SU-DHL-6 (cell line): ENCODE results near the gene TM9SF4.

Experiments used
- H2AFZ ChIP-seq: fragments of 200-600 bp; sonication (generic); 2 replicates; pipeline ENCODE4 v1.6.1; 2014; ENCODE audit warnings: low read depth, mild to moderate bottlenecking, moderate library complexity, mixed read lengths, antibody characterized with exemption, low read length; ENCODE audit not compliant: severe bottlenecking
- H3F3A ChIP-seq: fragments of 200-600 bp; shearing (Covaris generic); 2 replicates; pipeline ENCODE4 v1.6.0; 2016; ENCODE audit warnings: antibody characterized with exemption, mild to moderate bottlenecking; ENCODE audit not compliant: insufficient read depth
- H3K27ac ChIP-seq: fragments of 200-600 bp; sonication (generic); 2 replicates; pipeline ENCODE4 v1.5.1; 2016; ENCODE audit warnings: low read depth, mild to moderate bottlenecking, low read length, moderate library complexity, mixed read lengths
- H3K27me3 ChIP-seq: fragments of 200-600 bp; sonication (generic), shearing (Covaris generic); 2 replicates; pipeline ENCODE4 v1.6.0; 2014; ENCODE audit warnings: mild to moderate bottlenecking, low read length
- H3K36me3 ChIP-seq: fragments of 200-600 bp; sonication (generic); 2 replicates; pipeline ENCODE4 v1.6.1; 2014; ENCODE audit warnings: mild to moderate bottlenecking, low read length, mixed read lengths
- H3K4me2 ChIP-seq: fragments of 300-600, 200-600 bp; shearing (Covaris generic), sonication (generic); 2 replicates; pipeline ENCODE4 v1.6.0; 2014; ENCODE audit warnings: low read length, low read depth, mild to moderate bottlenecking; ENCODE audit not compliant: poor library complexity, severe bottlenecking
- H3K4me3 ChIP-seq: fragments of 200-600 bp; sonication (generic); 2 replicates; pipeline ENCODE4 v1.5.1; 2014; ENCODE audit warnings: antibody characterized with exemption, low read length, mild to moderate bottlenecking, mixed read lengths; ENCODE audit not compliant: insufficient read depth, poor library complexity, severe bottlenecking
- H3K79me2 ChIP-seq: fragments of 200-600 bp; sonication (generic); 2 replicates; pipeline ENCODE4 v1.6.1; 2014; ENCODE audit warnings: mild to moderate bottlenecking, low read length, moderate library complexity; ENCODE audit not compliant: insufficient read depth
- H3K9ac ChIP-seq: fragments of 200-600 bp; sonication (generic); 2 replicates; pipeline ENCODE4 v1.7.0; 2014; ENCODE audit warnings: mild to moderate bottlenecking, low read length
- H3K9me2 ChIP-seq: fragments of 200-600 bp; sonication (generic); replicated peaks from 2 replicates; pipeline ENCODE4 v1.6.1; 2014; ENCODE audit warnings: low read length; ENCODE audit not compliant: insufficient read depth
- H3K9me3 ChIP-seq: fragments of 200-600 bp; sonication (generic); 2 replicates; pipeline ENCODE4 v1.6.1; 2014; ENCODE audit warnings: low read length, mixed read lengths; ENCODE audit not compliant: insufficient read depth
- H4K20me1 ChIP-seq: fragments of 200-600 bp; sonication (generic); 2 replicates; pipeline ENCODE4 v1.6.1; 2014; ENCODE audit warnings: low read depth, mild to moderate bottlenecking, antibody characterized with exemption, low read length, moderate library complexity, mixed read lengths
- CTCF ChIP-seq: fragments of 200-600 bp; sonication (generic); IDR thresholded peaks from one replicate; pipeline ENCODE4 v1.5.1; 2017; ENCODE audit warnings: antibody characterized with exemption, mild to moderate bottlenecking, low read length, moderate library complexity; ENCODE audit not compliant: insufficient read depth, poor library complexity, severe bottlenecking
- EZH2phosphoT487 ChIP-seq: fragments of 200-600 bp; sonication (generic), shearing (Covaris generic); conservative IDR thresholded peaks from 2 replicates; pipeline ENCODE4 v1.6.1; 2018; ENCODE audit warnings: mild to moderate bottlenecking, antibody characterized with exemption, low read length, moderate library complexity, mixed read lengths

Gene TM9SF4

GRCh38 chr20:32141465-32141980 lies 32.0 kb downstream of the TM9SF4 start:
- no peak for TF ChIP-seq EZH2phosphoT487
- TF ChIP-seq CTCF: no peak
- Histone ChIP-seq H3K9ac (no peak overlapping the region), H4K20me1 (no peaks in the 10 kb centered on the region), H3K27me3 (no peaks in the 10 kb centered on the region), H3K36me3 (peaks cover 4% of the 10 kb centered on the region), H3K9me3 (no peaks in the 10 kb centered on the region), H3K27ac (no peak overlapping the region), H3K4me3 (no peak overlapping the region), H3K4me2 (no peak overlapping the region), H3K79me2 (no peaks in the 10 kb centered on the region), H3K9me2 (no peaks in the 10 kb centered on the region), H3F3A (no peaks in the 10 kb centered on the region), H2AFZ (no peak overlapping the region)

- no peak overlapping the region for H3K4me3 ChIP-seq
- no peaks in the 10 kb centered on the region for H3K9me2 ChIP-seq
- no peaks in the 10 kb centered on the region for H4K20me1 ChIP-seq
- no peaks in the 10 kb centered on the region for H3K27me3 ChIP-seq
- no peak overlapping the region for H3K9ac ChIP-seq
- no peak overlapping the region for H2AFZ ChIP-seq
- no peak overlapping the region for H3K4me2 ChIP-seq
- no peaks in the 10 kb centered on the region for H3K9me3 ChIP-seq
- no peaks in the 10 kb centered on the region for H3F3A ChIP-seq
- peaks cover 4% of the 10 kb centered on the region for H3K36me3 ChIP-seq
- TF ChIP-seq EZH2phosphoT487 (no peak), CTCF (no peak)
- H3K27ac ChIP-seq: no peak overlapping the region
- H3K79me2 ChIP-seq: no peaks in the 10 kb centered on the region
These were observed 32.6 kb downstream of the TM9SF4 start for GRCh38 chr20:32142088-32142487.

- H3K36me3 ChIP-seq: peaks cover 4% of the 10 kb centered on the region
- no peak overlapping the region for H3K4me2 ChIP-seq
- no peak for TF ChIP-seq CTCF
- TF ChIP-seq EZH2phosphoT487: no peak
- H3K4me3 ChIP-seq: no peak overlapping the region
- H3K9me3 ChIP-seq: no peaks in the 10 kb centered on the region
- H3K27me3 ChIP-seq: no peaks in the 10 kb centered on the region
- no peaks in the 10 kb centered on the region for H4K20me1 ChIP-seq
- no peak overlapping the region for H3K9ac ChIP-seq
- H3K9me2 ChIP-seq: no peaks in the 10 kb centered on the region
- H3K27ac ChIP-seq: no peak overlapping the region
- no peaks in the 10 kb centered on the region for H3F3A ChIP-seq
- no peak overlapping the region for H2AFZ ChIP-seq
- H3K79me2 ChIP-seq: no peaks in the 10 kb centered on the region
These were observed 33.5 kb downstream of the TM9SF4 start for GRCh38 chr20:32142991-32143390.
